ELF-1 (cell line): Measurements from ENCODE around the gene UGT1A4.
"Not testable (repeated sequence)": the region's sequence is repeated elsewhere in the genome, so short reads cannot be mapped to it uniquely, and the experiment has no call there.

ENCODE experiments used
- DNase-seq: peaks from one replicate; pipeline ENCODE4 v3.0.0-alpha.2; 2016; ENCODE audit warnings: low read depth, low spot score

Gene UGT1A4

DNA sequence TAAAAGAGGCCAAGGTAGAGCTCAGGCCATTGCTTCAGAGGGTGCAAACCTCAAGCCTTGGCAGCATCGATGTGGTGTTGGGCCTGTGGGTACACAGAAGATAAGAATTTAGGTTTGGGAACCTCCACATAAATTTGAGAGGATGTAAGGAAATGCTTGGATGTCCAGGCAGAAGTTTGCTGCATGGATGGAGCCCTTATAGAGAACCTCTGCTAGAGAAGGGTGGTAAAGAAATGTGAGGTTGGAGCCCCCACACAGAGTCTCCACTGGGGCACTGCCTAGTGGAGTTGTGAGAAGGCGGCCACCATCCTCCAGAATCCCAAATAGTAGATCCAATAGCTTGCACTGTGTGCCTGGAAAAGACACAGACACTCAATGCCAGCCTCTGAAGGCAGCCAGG, 32.2 kb downstream of the UGT1A4 start:
- not testable (repeated sequence) for DNase-seq

DNA sequence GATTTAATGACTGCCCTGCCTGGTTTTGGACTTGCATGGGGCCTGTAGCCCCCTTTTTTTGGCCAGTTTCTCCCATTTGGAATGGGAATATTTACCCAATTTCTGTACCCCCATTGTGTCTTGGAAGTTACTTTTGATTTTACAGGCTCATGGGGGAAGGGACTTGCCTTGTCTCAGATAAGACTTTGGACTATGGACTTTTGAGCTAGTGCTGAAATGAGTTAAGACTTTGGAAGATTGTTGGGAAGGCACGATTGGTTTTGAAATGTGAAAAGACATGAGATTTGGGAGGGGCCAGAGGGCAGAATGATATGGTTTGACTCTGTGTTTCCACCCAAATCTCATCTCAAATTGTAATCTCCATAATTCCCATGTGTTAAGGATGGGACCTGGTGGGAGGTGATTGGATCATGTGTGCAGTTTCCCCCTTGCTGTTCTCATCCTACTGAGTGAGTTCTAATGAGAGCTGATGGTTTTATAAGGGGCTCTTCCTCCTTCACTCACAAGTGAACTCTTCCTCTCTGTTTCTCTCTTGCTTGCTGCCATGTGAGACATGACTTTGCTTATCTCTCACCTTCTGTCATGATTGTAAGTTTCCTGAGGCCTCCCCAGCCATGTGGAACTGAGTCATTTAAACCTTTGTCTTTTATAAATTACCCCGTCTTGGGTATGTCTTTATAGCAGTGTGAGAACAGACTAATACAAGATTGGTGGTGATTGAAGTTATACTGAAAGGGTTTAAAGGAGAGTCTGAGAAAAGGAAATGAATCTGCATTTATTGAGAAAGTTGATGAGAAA, 32.9 kb downstream of the UGT1A4 start:
- DNase-seq = not testable (repeated sequence)

DNA sequence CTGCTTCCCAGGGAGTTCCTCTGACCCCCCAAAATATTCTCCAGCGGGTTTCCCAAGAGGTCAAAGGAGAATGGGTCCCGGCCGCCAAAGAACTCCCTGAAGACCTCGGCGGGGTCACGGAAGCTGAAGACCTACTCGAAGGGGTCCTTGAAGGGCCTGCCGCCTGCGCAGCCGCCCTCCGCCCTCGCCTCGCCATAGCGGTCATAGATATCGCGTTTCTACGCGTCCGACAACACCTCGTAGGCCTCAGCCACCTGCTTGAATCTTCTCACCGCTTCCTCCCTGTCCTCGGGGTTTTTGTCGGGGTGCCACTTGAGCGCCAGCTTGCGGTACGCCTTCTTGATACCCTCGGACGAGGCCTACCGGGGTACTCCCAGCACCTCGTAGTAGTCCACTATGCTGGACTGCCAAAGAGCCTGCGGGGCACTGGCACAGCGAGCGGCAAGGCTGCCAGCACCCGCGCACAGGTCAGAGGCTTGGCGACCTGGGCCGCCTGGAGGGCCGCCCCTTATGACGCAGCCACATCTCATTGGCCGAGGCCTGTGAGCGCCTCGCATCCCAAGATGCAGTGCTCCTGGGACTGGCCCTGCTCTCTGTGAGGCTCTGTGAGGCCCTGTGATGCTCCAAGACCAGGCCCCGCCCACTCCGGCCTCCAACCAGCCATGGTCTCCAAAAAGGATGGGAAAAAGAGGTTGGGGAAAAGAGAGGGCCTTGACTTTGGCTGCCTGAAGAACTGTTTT, 36.5 kb downstream of the UGT1A4 start:
- DNase-seq = no peak

DNA sequence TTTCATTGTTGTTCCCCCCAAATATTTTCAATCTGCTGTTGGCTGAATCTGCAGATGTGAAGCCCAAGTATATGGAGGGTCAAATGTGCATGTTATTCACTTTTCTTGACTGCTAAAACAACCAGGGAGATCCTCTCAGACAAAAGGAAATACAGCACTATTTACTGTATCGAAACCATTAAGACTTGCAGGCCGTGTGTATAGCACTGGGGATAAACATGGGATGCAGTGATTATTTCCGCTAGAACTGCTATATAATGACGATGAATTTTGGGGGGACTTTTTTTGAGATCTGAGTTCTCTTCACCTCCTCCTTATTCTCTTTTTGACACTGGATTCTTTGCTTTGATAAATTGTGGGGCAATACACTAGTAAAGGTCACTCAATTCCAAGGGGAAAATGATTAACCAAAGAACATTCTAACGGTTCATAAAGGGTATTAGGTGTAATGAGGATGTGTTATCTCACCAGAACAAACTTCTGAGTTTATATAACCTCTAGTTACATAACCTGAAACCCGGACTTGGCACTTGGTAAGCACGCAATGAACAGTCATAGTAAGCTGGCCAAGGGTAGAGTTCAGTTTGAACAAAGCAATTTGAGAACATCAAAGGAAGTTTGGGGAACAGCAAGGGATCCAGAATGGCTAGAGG, 38.0 kb downstream of the UGT1A4 start:
- DNase-seq = no peak

DNA sequence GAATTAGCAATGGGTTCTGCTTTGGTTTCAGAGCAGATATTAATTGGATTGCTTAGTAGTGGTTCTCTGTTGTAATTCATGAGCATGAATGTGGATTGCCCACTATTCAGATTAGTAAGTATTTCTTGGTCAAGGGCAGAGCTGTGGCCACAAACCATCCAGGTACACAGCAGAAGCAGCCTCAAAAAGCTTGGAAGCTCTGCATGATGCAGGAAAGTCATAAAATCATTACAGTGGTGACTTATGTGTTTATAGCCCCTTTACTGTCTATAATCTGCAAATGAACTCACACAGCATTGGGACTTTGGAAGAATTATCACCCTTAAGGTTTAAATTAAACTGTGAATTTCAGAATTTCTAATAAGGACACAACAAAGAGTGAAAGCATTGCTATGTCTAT, 39.6 kb downstream of the UGT1A4 start:
- DNase-seq = no peak

DNA sequence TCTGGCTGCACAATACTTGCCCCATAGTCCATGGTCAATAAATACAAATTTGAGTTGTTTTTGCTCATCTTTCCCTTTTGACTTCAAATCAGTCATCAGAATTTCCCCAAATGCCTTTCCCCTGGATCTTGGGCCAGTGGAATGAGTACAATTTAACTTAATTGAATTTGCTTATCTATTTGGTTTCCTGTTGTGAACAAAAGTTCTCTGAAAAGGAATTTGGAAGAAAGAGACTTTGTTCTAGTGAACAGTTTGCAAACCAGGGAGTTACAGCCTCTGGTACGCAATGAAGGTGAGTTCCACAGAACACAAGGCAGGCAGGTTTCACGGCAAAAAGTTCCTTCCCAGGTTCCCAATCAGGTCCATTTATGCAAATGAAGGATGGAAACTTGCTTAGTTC, 40.3 kb downstream of the UGT1A4 start:
- no peak for DNase-seq

DNA sequence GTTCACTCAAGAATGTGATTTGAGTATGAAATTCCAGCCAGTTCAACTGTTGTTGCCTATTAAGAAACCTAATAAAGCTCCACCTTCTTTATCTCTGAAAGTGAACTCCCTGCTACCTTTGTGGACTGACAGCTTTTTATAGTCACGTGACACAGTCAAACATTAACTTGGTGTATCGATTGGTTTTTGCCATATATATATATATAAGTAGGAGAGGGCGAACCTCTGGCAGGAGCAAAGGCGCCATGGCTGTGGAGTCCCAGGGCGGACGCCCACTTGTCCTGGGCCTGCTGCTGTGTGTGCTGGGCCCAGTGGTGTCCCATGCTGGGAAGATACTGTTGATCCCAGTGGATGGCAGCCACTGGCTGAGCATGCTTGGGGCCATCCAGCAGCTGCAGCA, 41.5 kb downstream of the UGT1A4 start, which contains the start of gene UGT1A1:
Gene UGT1A1, plus strand, starts transcription at position 228 of the 400 bp plus-strand sequence. Its CDS starts 18 bp downstream, at position 246.
- DNase-seq = no peak

DNA sequence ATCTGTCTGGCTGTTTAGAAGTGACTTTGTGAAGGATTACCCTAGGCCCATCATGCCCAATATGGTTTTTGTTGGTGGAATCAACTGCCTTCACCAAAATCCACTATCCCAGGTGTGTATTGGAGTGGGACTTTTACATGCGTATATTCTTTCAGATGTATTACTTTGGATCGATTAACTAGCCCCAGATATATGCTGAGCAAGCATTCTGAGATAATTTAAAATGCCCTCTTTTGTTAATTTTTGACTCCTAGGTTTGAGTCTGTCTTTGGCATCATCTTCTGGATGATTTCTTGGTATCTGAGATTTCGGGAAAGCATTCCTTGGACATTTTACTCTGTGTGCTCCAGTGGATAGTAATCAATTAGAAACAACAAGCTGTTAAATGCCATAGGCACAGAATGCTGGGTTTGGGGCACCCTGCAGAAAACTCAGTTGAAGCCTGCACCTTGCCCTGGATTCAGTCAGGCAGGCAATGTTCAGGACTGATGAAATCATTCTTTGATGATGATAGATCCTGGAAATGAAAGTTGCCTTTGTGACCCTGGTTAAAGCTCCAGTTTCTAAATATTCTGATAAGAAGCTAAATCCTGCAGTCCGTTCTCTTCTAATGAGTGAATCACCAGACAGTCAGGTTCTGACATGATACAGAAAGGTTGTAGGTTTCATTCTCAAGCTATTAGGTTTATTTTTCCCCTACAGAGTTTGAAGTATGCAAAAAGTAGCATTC, 42.7 kb downstream of the UGT1A4 start:
- DNase-seq = no peak

DNA sequence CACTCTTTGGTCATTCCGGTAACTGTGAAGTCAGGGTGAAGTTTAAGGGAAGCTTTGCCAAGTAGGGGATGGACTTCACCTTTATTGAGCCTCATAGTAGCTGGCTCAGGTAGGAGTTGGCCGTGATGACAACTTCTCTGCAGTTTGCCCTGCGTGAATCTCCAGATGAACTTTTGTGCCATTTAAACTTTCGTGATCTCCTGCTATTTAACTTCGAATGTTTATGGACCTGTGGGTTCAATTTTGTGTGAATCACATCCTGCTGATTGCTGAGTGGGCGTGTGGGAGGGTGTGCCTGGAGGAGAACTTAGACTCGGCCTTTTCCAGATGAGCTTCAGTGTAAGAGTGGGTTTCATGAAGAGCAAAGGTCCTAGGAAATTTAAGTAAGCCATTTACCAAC, 45.7 kb downstream of the UGT1A4 start:
- no peak for DNase-seq

DNA sequence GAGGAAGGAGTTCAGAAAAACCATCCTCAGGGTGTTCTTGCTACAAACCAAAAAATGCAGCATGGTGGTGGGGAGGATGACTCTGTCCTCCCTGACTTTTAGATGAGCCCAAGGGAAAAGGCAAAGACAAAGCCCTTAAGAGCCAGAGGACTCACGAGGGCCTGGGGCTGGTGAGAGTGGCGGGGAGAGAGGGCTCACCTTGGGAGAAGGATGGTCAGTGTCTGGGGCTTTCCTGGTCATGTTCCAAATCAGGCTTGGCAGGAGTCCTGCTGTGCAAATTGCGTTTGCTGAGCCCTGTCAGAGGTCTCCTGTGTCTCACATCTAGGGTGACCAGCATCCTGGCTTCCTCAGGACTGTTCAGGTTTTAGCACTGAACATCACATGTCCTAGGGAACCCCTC, 46.2 kb downstream of the UGT1A4 start:
- DNase-seq = no peak

DNA sequence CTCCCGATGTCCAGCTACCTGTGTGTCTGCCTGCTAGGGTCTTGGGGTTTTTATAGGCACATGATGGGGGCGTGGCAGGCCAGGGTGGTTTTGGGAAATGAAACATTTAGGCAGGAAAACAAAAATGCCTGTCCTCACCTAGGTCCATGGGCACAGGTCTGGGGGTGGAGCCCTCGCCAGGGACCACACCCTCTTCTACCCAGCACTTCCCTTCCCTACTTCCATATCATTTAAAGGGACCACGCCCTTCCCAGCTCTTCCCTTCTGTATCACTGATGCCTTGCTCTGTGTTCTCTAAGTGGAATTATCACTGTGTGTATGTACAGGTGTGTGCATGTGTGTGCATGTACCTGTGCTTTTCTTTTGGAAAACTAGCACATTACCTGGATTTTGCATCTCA, 47.9 kb downstream of the UGT1A4 start:
- DNase-seq = no peak

DNA sequence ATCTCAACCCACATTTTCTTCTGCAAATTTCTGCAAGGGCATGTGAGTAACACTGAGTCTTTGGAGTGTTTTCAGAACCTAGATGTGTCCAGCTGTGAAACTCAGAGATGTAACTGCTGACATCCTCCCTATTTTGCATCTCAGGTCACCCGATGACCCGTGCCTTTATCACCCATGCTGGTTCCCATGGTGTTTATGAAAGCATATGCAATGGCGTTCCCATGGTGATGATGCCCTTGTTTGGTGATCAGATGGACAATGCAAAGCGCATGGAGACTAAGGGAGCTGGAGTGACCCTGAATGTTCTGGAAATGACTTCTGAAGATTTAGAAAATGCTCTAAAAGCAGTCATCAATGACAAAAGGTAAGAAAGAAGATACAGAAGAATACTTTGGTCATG, 49.5 kb downstream of the UGT1A4 start:
- no peak for DNase-seq

DNA sequence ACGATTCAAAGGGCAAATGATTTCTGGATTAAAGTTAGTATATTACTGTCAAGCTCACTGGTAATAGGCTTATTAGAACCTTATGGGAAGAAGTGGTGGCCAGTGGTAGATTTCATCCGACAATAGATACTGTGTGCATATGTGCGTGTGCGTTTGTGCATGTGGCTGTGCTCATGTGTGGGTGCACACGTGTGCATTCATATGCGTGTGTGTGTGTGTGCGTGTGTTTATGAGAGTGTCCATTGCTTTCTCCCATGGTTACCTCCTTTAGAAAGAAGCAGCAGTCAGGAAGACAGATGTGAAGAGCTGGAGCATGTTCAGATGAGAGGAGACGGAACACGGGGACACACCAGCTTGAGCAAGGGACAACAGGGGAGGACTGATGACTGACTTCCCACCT, 50.7 kb downstream of the UGT1A4 start:
- DNase-seq = no peak

DNA sequence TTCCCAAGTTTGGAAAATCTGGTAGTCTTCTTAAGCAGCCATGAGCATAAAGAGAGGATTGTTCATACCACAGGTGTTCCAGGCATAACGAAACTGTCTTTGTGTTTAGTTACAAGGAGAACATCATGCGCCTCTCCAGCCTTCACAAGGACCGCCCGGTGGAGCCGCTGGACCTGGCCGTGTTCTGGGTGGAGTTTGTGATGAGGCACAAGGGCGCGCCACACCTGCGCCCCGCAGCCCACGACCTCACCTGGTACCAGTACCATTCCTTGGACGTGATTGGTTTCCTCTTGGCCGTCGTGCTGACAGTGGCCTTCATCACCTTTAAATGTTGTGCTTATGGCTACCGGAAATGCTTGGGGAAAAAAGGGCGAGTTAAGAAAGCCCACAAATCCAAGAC, 53.6 kb downstream of the UGT1A4 start:
- no peak for DNase-seq

DNA sequence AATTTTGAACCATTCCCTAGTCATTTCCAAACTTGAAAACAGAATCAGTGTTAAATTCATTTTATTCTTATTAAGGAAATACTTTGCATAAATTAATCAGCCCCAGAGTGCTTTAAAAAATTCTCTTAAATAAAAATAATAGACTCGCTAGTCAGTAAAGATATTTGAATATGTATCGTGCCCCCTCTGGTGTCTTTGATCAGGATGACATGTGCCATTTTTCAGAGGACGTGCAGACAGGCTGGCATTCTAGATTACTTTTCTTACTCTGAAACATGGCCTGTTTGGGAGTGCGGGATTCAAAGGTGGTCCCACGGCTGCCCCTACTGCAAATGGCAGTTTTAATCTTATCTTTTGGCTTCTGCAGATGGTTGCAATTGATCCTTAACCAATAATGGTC, 54.0 kb downstream of the UGT1A4 start:
- no peak for DNase-seq

DNA sequence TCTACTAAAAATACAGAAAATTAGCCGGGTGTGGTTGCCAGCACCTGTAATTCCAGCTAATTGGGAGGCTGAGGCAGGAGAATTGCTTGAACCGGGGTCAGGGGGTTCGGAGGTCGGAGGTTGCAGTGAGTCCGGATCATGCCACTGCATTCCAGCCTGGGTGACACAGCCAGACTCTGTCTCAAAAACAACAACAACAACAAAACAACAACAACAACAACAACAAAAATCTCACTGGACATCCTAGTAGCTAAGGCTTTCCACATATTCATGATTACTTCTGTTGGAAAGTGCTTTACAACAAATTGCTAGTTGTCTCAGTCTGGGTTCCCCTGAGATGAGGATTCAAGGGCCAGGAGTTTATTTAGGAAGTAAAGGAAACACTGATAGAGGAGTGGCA, 55.3 kb downstream of the UGT1A4 start:
- no peak for DNase-seq

DNA sequence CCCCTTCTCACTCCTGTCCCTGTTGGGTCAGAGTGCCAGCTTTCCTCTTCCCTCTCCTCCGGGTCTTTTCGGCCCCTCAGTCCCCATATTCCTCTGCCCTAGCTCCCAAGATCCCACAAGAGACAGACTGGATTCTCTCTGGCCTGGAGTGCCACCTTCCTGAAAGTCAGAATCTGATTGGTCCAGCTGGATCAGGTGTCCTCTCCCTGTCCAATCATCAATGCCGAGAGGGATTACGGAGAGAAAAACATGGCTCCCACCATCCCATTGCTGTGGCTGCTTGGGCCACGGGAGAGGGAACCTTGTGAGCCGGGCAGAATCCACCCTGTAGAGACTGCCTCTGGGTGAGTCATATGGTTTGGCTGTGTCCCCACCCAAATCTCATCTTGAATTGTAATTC, 56.9 kb downstream of the UGT1A4 start:
- DNase-seq = no peak

DNA sequence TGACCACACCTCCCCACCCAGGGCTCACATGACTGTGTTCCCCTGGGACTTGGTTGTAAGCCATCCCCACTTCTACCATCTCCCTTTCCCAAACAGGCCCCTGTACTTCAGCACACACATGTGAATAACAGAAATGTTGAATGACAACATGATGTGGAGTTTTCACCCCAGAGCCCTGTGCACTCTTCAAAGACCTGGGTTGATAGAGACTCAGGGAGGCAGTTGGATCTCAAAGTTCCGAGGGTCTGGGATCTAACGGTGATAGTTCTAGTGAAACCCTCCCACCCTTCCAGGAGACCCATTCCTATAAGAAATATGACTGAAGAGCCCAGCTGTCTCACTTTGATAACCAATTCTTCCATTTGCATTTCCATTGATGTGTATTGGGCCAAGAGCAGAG, 59.5 kb downstream of the UGT1A4 start, which contains the start of gene MROH2A:
Gene MROH2A, plus strand, starts transcription at position 301 of the 400 bp plus-strand sequence. CDS start 1,029 bp downstream, outside the sequence.
- DNase-seq = no peak

DNA sequence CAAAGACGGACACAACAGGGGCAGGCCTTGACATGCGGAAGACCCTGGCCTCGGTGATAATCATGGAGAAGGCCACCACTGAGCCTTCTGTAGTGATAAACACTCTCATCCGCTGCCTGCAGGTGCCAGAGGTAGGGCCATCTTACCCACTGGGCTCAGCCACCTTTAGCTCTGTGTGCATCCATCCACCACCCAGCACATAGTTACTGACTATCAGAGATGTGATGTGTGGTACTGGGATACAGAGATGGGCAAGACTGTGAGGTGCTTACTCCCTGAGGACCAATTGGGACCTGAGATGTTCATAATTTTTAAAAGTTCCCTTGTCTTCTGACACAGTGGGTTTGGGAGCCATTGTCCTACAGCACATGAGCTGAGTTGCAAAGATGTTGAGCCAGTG, 61.2 kb downstream of the UGT1A4 start:
- DNase-seq = no peak

DNA sequence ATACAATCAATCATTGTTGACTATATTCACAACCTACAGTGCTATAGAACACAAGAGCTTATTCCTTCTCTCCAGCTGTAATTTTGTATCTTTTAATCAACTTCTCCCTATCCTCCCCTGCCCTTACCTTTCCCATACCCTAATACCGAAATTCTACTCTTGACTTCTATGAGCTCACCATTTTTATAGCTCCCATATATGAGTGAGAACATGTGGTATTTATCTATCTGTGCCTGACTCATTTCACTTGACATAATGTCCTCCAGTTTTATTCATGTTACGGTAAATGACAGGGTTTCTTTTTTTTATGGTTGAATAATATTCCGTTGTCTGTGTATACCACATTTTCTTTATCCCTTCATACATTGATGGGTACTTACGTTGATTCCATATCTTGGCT, 62.2 kb downstream of the UGT1A4 start:
- no peak for DNase-seq

DNA sequence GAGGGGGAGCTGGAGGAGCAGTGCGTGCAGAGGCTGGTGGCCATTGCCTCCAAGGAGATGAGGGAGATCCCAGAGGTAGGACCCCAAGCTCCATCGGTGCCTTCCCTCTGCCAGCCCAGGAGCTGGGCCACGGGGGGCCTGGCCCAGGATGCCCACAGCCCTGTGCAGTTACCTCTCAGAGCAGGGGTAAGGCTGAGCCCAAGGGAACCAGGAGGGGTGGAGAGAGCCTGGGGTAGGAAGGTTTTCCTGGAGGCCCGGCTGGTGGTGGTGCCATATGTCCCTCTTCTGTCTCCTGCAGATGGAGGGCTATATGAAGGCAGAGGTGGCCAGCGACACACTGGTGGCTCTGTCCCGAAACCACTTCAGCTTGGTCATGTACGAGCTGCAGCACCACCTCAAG, 71.0 kb downstream of the UGT1A4 start:
- DNase-seq = no peak
